Stimulated activated CD4-positive, alpha-beta T cell treated with anti-CD3 and anti-CD28 coated beads, Interleukin-1b, Interleukin-23, amount 100 ng/mL, for 1 hour (primary cell): ENCODE measurements around the gene CERK.
"Not testable (repeated sequence)": the region's sequence is repeated elsewhere in the genome, so short reads cannot be mapped to it uniquely, and the experiment has no call there.

ENCODE experiments used
- DNase-seq, 2 donors: peaks; one replicate each; pipeline ENCODE4 v3.0.0-alpha.2; 2020; ENCODE audit warnings: low read depth in 2 of 2

The CERK gene, protein sequence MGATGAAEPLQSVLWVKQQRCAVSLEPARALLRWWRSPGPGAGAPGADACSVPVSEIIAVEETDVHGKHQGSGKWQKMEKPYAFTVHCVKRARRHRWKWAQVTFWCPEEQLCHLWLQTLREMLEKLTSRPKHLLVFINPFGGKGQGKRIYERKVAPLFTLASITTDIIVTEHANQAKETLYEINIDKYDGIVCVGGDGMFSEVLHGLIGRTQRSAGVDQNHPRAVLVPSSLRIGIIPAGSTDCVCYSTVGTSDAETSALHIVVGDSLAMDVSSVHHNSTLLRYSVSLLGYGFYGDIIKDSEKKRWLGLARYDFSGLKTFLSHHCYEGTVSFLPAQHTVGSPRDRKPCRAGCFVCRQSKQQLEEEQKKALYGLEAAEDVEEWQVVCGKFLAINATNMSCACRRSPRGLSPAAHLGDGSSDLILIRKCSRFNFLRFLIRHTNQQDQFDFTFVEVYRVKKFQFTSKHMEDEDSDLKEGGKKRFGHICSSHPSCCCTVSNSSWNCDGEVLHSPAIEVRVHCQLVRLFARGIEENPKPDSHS

DNA sequence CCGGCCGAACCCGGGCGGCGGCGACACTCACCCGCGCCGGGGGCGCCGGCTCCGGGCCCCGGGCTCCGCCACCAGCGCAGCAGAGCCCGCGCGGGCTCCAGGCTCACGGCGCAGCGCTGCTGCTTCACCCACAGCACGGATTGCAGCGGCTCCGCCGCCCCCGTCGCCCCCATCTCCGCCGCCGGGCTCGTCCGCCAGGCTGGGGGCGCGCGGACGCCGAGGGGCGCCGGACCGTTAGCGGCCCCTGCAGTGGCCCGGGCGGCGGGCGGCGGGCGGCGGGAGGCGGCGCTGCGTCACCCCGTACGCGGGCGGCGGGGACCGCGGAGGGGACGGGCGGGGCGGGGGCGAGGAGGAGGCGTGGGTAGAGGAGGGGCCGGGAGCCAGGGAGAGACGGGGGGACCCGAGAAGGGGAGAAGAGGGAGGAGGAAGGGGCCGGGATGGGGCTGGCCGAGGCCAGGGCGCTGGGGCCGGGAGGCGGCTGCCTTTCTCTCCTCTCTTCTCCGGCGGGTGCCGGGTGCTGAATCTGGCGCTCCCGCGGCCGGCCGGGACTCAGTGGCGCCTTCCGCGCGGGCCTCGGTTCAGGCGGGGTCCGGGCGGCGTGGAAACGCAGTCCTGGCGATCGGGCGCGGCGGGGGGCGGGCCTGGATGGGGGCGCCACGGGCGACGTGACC, at the start of gene CERK:
TSS of gene CERK (minus strand) at position 277 of the 671 bp plus-strand sequence. CDS start at position 173, 104 bp downstream.
- DNase-seq: peak in 1 of 2 donors; percentile 58

DNA sequence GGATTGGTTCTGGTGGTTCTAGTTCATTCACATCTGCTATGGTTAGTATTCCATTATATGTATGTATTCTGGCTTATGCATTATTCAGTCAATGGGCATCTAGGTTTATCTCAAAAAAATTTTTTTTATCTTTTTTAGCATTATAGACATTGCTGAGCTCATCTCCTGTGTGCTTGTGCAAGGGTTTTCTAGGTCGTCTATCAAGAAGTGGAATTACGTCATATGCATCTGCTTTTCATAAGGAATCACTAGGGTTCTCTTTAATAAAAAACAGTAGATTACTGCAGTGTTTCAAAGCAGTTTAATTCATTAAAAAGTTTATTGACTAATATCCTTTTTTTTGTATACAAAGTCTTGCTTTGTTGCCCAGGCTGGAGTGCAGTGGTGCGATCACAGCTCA, 45.7 kb upstream of the CERK start:
- DNase-seq: no peak

DNA sequence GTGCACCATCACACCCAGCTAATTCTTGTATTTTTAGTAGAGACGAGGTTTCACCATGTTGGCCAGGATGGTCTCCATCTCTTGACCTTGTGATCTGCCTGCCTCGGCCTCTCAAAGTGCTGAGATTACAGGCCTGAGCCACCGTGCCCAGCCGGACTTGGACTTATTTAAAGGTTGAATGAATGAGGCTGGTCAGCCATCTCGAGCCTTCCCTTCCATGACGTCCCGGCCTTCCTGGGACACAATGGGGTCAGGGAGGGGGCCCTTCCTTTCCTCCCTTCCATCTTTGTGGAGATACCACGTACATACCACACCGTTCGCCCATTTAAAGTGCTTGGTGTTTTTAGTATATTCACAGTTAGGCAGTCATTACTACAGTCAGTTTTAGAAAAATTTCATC, 44.1 kb upstream of the CERK start:
- not testable (repeated sequence) for DNase-seq

DNA sequence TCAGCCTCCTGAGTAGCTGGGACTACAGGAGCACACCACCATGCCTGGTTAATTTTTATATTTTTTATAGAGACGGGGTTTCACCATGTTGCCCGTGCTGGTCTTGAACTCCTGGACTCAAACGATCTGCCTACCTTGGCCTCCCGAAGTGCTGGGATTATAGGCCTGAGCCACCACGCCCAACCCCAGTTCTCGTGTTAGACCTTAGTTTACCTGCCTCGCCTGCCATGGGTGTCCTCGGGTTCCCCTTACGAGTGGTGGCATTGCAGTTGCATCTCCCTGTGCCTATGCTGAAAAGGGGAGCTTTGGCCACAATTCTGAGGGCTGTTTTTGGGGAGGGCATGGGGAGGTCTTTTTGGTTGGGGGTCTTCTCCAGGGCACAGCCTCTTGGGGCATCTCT, 43.2 kb upstream of the CERK start:
- no peak for DNase-seq

DNA sequence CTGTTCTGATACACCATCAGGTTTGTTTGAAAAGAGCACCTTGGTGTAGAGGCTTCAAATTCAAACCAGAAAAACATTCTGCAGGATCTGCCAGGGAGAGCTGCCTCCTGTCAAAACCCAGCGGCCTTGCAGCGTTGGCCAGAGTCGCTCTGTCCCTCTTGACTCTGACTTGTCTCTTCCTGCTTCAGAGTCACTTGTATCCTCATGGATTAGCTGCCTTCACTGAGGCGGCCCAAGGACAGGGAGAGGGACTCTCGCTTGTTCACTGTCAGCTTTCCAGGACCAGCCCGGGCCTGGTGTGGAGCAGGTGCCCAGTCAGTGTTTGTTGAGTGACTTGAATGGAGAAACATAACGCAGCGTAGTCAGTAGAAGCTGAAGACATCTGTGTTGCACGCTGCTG, 42.4 kb upstream of the CERK start:
- no peak for DNase-seq

DNA sequence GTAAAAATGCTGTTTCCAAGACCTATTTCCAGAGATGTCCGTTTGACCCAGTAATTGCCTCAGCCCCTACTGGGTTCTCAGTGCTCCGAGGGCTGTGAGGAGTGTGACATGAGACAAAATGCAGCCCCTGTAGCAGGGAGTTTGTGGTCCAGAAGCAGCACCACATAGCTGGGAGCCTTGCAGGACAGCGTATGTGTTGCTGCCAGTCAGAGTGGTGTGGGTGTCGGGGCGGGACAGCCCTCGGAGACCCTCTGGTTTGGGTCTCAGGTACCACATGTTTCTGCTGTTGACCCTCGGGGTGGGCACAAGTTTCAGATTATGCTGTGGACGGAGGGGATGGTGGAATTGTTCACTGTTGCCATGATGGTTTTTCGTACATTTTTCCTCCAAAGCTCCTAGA, 41.6 kb upstream of the CERK start:
- DNase-seq: no peak

DNA sequence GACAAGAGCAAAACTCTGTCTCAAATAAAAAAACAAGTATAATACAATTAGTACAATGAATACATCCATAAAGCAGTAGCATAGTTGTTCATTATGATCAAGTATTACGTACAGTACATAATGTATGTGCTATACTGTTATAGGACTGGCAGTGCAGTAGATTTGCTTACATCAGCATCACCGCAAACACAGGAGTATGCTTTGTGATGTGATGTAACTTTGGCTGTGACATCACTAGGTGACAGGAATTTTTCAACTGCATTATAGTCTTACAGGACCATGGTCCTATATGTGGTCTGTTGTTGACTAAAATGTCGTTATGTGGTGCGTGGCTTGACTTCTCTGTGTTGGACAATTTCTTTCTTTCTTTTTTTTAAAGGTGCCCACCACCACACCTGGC, 41.0 kb upstream of the CERK start:
- no peak for DNase-seq

DNA sequence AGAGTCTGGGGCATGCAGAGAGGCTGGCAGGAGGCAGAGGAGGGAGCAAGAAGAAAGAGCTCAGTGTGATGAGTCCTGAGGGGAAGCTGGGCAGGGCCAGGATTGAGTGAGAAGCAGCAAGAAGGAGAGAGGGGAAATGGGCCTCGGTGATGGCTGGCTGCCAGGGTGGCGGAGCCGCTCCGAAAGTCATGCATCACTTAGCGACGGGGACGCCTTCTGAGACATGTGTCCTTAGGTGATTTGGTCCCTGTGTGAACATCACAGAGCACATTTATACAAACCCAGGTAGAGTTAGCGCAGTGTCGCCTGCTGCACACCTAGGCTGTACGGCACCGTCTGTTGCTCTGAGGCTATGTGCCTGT, 39.5 kb upstream of the CERK start:
- no peak for DNase-seq

DNA sequence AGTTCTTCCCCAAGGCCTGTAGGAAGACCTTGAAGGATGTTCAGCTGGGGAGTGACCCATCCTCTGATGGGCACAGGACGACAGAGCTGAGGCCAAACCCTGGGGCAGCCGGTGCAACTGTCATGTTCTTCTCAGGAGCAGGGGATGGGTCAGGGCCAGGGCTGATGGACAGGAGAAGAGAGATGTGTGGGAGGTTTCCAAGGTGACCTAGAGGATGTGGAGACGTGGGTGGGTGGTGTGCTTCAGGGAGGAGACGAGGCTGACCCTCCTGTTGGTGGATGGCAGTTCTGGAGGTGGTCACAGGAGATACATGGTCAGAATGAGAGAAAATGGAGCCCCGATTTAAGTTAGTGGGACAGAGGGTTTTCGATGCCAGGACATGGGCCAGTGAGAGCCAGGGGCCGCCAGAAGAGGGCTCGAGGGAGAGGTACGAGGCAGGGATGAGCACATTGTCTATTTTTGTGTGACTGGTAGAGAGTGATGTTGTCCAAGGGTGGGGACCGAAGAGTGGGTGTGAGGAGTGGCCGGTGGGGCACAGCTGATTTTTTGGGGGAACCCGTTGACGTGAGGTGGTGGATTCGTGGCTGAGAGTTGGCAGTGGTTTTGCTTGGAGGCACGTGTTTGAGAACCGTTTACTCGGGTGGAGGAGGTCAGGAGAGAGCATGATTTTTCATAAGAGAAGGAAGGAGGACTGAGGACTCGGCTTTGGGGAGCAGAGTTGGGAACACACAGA, 39.0 kb upstream of the CERK start:
- no peak for DNase-seq

DNA sequence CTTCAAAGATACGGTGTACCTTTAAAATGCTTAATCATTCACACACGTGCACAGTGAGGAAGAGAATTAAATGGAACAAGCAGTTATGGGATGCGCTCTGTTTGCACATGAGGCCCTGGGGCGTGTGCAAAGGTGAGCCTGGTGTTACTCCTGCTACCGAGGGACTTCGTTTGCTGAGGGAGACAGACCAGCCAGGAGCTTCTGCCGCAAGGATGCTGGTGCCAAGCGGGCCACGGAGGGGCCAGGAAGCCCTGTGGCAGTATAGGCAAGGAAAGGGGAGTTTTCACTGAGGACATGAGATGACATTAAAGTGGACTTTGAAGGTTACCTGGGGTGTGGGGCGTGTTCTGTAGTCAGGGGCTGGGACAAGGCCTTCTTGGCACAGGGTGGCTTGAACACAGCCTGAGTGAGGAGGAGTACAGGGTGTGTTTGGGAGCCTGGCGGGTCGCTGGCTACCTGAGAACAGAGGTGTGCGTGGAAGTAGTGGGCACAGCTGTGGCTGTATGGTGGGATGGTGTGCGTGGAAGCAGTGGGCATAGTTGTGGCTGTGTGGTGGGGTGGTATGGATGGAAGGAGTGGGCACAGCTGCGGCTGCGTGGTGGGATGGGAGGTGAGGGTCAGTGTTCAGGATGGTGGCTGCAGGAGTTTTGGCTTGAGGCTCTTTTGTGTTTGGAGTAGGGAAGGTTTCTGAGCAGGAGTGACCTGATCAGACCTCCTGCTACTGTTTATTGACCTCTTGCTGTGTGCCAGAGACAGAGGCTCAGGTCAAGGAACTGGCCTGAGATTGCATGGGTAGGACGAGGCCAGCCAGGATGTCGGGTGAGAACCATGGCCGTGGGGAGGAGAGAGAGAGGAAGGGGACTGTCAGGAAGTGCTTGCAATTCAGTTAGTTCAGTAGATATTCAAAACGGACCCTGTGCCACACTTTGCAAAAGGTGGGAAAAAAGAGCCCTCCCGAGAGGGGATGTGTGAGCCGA, 38.1 kb upstream of the CERK start:
- no peak for DNase-seq

DNA sequence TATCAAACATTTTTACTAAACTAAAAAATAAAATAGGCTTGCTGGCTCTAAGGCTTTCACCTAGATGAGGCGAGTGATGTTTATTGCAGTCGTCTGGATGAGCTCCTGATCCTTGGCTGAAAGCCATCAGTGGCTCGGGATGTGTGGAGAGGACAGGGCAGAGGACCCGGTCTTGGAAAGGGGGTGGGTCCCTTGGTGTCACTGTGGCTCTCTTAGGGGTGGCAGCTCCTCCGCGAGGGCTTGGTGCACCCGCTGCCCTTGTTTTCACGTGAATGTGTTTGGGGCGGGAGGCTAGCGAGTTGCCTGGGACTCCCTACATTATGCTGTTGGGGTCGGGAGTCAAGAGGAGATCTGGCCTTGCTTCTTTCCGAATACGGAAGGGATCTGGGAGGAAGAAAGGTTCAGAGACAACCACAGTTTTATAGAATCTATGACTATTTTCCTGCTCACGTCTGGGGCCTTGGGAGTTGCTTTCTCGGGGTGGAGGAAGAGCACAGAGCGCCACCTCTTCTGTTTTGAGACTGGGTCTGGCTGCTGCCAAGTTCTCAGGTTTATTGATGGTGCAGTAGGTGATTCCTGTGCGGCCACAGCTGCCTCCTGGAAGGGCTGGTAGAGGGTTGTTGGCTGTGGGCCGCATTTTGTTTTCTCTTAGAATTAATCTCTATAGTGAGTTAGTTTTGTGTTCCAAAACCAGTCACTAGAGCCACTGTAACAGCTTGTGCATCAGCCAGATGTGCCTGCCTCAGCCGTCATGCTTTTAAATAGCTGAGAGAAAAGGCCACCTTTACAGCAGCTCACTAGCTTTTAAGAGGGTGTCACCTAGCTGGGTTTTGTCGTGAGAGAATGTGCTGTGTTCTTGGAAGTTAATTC, 37.2 kb upstream of the CERK start:
- DNase-seq: no peak

DNA sequence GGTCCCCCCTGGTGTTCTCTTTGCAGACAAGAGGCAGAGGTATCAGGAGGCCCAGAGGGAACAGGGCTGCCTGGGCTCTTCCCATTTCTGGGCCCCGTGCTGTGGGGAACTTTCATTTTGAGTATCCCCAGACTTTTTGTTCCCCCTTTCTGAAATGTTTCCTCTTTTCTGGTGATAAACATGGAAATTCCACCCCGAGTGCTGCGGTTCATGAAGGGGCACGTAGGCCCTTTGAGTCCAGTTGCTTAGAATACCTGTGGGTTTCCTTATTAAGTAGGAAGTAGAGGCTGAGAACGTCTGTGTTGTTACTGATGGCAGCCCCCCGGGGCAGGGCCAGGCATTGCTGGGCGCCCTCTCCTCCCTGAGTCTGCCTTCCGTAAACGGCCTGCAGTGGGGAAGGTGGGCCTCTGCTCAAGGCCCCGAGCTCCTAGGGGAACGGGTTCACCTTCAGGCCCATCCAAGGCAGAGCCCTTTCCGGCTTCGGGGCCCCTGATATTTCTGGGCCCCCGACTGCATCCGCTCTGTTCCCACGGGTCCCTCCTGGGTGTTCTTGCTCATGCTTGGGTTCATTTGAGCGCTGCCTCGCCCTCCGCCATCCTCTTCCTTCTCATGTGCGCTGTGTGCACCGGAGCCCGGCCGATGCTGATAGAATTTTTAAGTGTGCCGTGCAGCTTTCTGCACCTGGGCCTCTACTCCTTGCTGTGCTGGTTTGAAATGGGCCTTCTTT, 36.4 kb upstream of the CERK start:
- DNase-seq: no peak

DNA sequence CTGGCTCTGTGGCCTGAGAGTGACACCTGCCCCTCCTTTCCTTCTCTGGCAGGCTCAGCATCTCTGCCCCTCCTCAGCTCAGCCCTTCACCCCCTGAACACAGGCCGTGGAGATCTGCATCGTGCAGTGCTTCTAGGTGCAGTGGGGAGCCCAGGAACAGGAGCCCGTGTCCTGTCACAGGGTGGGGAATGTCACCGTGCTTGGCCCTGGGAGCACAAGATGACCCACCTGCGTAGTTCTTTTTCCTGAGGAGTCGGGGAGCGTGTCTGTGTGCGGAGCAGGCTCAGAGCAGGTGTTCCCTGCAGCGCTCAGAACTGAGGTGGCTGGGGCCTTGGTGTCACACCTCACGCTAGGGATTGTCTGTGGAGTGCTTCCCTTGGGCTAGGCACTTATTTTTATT, 35.0 kb upstream of the CERK start:
- DNase-seq: no peak

DNA sequence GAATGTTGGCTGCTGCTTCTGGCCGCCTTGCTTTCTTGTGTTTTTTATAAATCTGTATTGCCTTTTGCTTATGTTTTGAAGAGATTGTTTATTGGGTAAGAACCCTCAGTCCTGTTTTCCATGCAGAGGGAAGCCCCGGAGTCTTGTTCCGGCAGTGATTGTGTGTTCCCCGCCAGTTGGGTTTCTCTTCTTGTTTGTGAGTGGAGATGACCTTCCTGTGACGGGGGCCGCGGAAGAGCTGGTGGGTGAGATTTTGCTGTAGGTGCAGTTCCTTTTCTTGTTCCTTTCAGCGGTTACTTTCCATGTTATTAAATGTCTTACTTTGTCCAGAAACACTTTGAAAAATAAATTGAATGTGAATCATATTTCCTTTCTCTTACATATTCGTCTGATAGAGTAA, 32.7 kb upstream of the CERK start:
- no peak for DNase-seq

DNA sequence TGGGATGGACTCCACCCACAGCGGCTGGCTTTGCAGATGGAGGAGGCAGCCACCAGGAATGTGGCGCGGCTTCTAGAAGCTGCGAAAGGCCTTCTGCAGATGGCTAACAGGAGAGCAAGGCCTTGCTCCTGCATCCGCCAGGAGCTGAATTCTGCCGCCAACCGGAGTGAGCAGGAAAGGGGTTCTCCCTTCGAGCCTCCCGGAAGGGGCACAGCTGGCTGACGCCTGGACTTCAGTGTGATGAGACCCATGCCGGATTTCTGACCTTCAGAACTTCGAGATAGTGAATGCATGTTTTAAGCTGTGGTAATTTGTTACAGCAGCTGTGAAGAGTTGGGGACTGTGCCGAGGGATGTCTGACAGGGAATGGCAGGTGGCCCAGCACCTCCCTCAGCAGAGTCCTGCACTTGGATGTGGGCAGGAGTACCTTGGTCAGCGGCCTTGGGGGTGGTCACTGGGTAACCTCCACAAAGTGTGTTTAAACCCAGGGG, 32.1 kb upstream of the CERK start:
- no peak for DNase-seq

DNA sequence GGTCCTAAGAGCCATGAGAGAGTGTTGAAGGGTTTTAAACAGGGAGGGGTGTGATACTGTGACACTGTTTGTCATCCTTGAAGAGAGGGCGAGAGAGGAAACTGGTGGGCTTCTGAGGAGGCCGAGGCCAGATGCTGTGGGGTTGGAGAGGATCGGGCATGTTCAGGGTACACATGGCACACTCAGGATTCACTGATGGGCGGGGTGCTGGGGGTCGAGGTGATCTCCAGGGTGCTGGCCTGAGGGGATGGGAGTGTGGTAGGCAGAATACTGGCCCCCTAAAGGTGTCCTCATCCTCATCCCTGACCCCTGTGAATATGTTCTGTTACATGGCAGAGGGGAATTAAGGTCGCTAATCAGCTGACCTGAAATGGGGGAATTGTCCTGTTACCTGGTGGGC, 31.7 kb upstream of the CERK start:
- no peak for DNase-seq

DNA sequence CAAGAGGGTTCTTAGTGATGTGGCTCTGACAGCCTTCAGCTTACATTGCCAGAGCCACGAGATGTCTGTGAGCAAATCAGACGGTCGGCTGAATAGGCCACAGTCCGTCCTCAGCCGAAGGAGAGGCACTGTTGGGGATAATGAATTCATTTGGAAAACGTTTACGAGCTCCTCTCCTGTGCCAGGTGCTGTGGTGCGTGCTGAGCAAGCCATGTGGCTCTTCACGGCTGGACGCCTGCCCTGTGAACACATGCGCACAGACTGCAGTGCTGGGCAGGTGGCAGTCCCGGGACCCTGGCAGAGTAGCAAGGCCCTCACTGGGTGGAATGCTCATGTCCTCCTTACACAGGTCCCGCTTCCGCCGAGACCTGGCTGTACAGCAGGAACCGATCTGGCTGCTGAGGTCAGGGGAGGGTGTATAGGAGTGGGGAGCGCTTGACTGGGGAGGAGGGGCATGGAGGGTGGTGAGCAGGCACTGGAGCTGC, 31.2 kb upstream of the CERK start:
- DNase-seq: no peak

DNA sequence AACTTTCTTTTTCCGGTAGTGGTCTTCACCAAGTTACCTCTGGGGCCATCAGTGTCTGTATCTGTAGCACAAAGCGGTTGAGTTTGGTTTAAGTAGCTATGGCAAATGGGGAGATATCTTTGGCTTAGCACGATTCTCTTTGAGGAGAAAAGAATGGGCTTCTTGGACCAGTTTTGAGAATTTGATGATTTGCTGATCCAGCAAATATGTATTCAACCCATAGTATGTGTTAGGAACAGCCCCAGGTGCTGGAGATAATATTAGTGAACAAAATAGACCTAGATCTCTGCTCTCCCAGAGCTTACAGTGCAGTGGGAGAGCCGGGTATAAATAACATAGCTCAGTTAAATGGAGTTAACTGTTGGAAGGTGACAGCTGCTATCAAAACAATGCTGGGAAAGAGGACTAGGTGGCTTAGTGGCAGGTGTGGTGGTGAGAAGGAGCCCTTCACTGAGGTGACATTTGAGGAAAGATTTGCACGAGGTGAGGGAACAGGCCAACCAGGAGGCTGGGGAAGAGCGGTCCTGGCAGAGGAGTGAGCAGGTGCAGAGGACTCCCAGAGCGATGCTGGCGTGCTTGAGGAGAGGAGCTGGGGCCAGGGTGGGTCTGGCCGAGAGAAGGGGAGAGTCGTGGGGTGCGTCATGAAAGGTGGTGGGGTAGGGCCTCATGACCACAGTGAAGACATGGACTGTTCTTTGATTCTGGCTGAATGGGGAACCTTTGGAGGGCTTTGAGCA, 29.4 kb upstream of the CERK start:
- DNase-seq: no peak

DNA sequence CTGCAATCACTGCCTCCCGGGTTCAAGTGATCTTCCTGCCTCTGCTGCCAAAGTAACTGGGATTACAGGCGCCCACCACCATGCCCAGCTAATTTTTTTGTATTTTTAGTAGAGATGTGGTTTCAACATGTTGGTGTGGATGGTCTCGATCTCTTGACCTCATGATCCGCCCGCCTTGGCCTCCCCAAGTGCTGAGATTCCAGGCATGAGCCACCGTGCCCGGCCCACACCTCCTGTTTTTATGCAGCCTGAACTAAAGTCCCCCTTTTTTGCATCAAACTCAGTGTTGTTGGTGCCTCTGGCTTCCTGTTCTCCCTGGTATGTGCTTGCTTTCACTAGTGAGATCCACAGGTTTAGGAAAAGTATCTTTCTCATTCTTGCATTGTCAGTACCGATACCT, 28.6 kb upstream of the CERK start:
- no peak for DNase-seq
